ENCODE data around the gene EPB41L3. TPM values are rescaled to one million over a fixed set of nuclear protein-coding genes. Genes with fewer than 3 reads are reported as not detected.

Gene EPB41L3
- polyA plus RNA-seq, 2 of the 4 experiments (the other 2 are of a cell fraction), result 0.46 to 1.00 TPM

GRCh38 chr18:5444269-5444668 lies 99.5 kb downstream of the EPB41L3 start:
- Histone ChIP-seq H3K4me2 (no peak overlapping the region), H3K4me1 (no peaks in the 10 kb centered on the region), H3K9me3 (no peaks in the 10 kb centered on the region), H3K27ac (no peak overlapping the region), H3K4me3 (no peak overlapping the region)
- DNase-seq (ENCODE audit: low read depth in 1 of 2, low spot score in 1 of 2), result no peak
- TF ChIP-seq JUN (IDR thresholded peaks at IDR 0.05), result no peak
- TF ChIP-seq RAD21 (conservative IDR thresholded peaks at IDR 0.05 in 1 of 2, IDR thresholded peaks at IDR 0.05 in 1 of 2), result no peak
- TF ChIP-seq FOSL2 (IDR thresholded peaks at IDR 0.05), result no peak
- no peak for TF ChIP-seq FOSL2 (CRISPR knock-in tag; IDR thresholded peaks at IDR 0.05)
- no peak for TF ChIP-seq HDAC2 (IDR thresholded peaks at IDR 0.05)
- no peak for TF ChIP-seq HES2 (IDR thresholded peaks at IDR 0.05)
- TF ChIP-seq CHD4 (IDR thresholded peaks at IDR 0.05; ENCODE audit: borderline replicate concordance), result no peak
- no peak for TF ChIP-seq POLR2AphosphoS2 (conservative IDR thresholded peaks at IDR 0.05; ENCODE audit: low read length)
- no peak for TF ChIP-seq EHF (CRISPR knock-in tag; IDR thresholded peaks at IDR 0.05)
- TF ChIP-seq CBX8 (IDR thresholded peaks at IDR 0.05), result no peak
- TF ChIP-seq PHF8 (IDR thresholded peaks at IDR 0.05; ENCODE audit: borderline replicate concordance, low read depth), result no peak
- CTCF ChIA-PET, result no interaction called here
- FAIRE-seq, result no peak
- 0% methylated on average over 3 of the region's 3 CpGs for WGBS (ENCODE audit: missing lambda C conversion rate)
- POLR2A ChIA-PET, result no interaction called here
- no peak for ATAC-seq

- H3K4me1 ChIP-seq, result no peaks in the 10 kb centered on the region
- ChIA-PET POLR2A (no interaction called here), CTCF (interaction anchor here (2.0 kb wide), 1 partner anchor 23 kb away, joined by 4 read pairs; no protein-coding TSS in a partner anchor)
- no peak for DNase-seq (ENCODE audit: low read depth in 1 of 2, low spot score in 1 of 2)
- TF ChIP-seq SMC3 (IDR thresholded peaks at IDR 0.05) (no peak), MYC (IDR thresholded peaks at IDR 0.05; ENCODE audit: borderline replicate concordance, low read length) (no peak), NR3C1 (IDR thresholded peaks at IDR 0.05) (no peak), HOXA7 (CRISPR knock-in tag; IDR thresholded peaks at IDR 0.05) (no peak), ESRRA (IDR thresholded peaks at IDR 0.05; ENCODE audit: borderline replicate concordance, low read length) (no peak), JUN (IDR thresholded peaks at IDR 0.05) (no peak), E2F6 (IDR thresholded peaks at IDR 0.05; ENCODE audit: borderline replicate concordance, low read depth) (no peak), MAZ (IDR thresholded peaks at IDR 0.05; ENCODE audit: borderline replicate concordance, low read depth, low read length) (no peak), HOXB5 (CRISPR knock-in tag; IDR thresholded peaks at IDR 0.05) (no peak), EHMT2 (IDR thresholded peaks at IDR 0.05; ENCODE audit: low read depth) (no peak), ZFP36 (IDR thresholded peaks at IDR 0.05; ENCODE audit: borderline replicate concordance, partially characterized antibody) (no peak), TP53 (CRISPR knock-in tag; IDR thresholded peaks at IDR 0.05) (no peak), RNF2 (IDR thresholded peaks at IDR 0.05; ENCODE audit: borderline replicate concordance, low read depth) (no peak)
- WGBS (ENCODE audit: missing lambda C conversion rate), result 28% methylated on average over 3 of the region's 3 CpGs
- H3K4me3 ChIP-seq, result no peak overlapping the region
- H3K27ac ChIP-seq, result no peak overlapping the region
- no peak for ATAC-seq
- FAIRE-seq, result no peak
- H3K9me3 ChIP-seq, result no peaks in the 10 kb centered on the region
- no peak overlapping the region for H3K4me2 ChIP-seq
Measured at GRCh38 chr18:5439986-5440696, 103.7 kb downstream of the EPB41L3 start.

DNA sequence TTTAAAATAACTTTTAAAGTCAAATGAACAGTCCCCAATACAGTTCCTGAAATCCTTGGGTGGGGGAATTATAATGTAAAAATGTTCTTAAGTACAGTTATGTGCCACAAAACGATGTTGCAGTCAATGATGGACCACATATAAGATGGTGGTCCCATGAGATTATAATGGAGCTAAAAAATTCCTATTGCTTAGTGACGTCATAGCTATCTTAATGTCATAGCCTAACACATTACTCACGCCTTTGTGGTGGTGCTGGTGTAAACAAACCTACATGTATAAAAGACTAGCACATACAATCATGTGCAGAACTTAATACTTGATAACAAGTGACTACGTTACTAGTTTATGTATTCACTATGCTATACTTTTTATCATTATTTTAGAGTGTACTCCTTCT lies 109.4 kb downstream of the EPB41L3 start:
- no peaks in the 10 kb centered on the region for H3K4me1 ChIP-seq
- FAIRE-seq (no peak), ATAC-seq (no peak), DNase-seq (ENCODE audit: low read depth in 1 of 2, low spot score in 1 of 2) (no peak)
- CTCF ChIA-PET, result no interaction called here
- POLR2A ChIA-PET, result no interaction called here
- WGBS (ENCODE audit: missing lambda C conversion rate), result 19% methylated on average over 4 of the region's 4 CpGs
- TF ChIP-seq POLR2A (IDR thresholded peaks at IDR 0.05; ENCODE audit: low read length) (no peak), ZC3H11A (IDR thresholded peaks at IDR 0.05) (no peak), CHD2 (IDR thresholded peaks at IDR 0.05; ENCODE audit: low read length, partially characterized antibody) (no peak), HEYL (CRISPR knock-in tag; IDR thresholded peaks at IDR 0.05) (no peak), NR3C1 (IDR thresholded peaks at IDR 0.05) (no peak), RARB (CRISPR knock-in tag; IDR thresholded peaks at IDR 0.05) (no peak), JUN (IDR thresholded peaks at IDR 0.05) (no peak), FOSL2 (IDR thresholded peaks at IDR 0.05) (no peak), FOSL2 (CRISPR knock-in tag; IDR thresholded peaks at IDR 0.05) (no peak), CBX2 (IDR thresholded peaks at IDR 0.05; ENCODE audit: borderline replicate concordance, low read depth) (no peak)
- no peak overlapping the region for H3K4me2 ChIP-seq
- no peak overlapping the region for H3K27ac ChIP-seq
- no peaks in the 10 kb centered on the region for H3K9me3 ChIP-seq
- no peak overlapping the region for H3K4me3 ChIP-seq

All from A549 (cell line).